GM21786 (cell line): Measurements from ENCODE around the gene GNG12.
A peak's percentile ranks its signal among the peaks of the same experiment; 100 is the strongest.
"Not testable (repeated sequence)": the region's sequence is repeated elsewhere in the genome, so short reads cannot be mapped to it uniquely, and the experiment has no call there.

Experiments
- ATAC-seq: cut with Tn5 transposase; IDR thresholded peaks from one replicate; pipeline ENCODE4 v1.9.1; 2021; ENCODE audit not compliant: unreplicated experiment

The GNG12 gene

DNA sequence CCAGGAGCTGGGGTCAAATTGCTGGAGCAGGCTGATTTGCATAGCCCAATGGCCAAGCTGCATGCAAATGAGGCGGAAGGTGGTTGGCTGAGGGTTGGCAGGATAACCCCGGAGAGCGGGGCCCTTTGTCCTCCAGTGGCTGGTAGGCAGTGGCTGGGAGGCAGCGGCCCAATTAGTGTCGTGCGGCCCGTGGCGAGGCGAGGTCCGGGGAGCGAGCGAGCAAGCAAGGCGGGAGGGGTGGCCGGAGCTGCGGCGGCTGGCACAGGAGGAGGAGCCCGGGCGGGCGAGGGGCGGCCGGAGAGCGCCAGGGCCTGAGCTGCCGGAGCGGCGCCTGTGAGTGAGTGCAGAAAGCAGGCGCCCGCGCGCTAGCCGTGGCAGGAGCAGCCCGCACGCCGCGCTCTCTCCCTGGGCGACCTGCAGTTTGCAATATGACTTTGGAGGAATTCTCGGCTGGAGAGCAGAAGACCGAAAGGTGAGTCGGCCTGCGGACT, 148.2 kb downstream of the GNG12 start, which contains the start of gene GADD45A:
GADD45A (plus strand) TSS at position 135 of the 491 bp plus-strand sequence; CDS start at position 429, 294 bp downstream.
- peak; percentile 86 for ATAC-seq

- ATAC-seq: no peak
Measured at GRCh38 chr1:67684526-67685066, 148.7 kb downstream of the GNG12 start.

- no peak for ATAC-seq
Measured at GRCh38 chr1:67683766-67684525, 149.3 kb downstream of the GNG12 start.

GRCh38 chr1:67683316-67683715, 150.0 kb downstream of the GNG12 start:
- ATAC-seq: no peak

DNA sequence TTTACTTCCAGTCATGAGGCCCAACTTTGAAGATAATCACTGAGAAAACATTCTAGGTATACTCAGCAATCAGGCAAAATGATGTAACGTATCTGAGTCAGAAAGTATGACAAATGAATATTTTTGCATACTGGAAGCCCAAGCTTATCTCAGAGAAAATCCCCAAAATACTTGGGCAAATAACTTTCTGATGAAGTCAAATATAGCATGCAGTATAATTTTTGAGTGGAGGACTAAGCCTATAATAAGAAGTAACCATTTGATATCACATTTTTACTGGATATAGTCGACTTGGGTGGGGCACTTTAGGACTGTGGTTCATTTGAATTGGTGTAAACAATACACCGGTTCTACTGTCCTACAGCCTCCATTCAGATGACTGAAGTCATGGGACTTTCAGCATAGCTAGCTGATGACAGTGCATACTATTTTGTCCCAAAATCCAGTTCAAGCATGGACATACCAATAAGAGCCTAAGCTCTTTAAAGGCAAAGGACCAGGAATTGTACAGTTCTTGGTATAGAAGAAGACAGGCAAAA, 150.5 kb downstream of the GNG12 start:
- ATAC-seq: no peak

DNA sequence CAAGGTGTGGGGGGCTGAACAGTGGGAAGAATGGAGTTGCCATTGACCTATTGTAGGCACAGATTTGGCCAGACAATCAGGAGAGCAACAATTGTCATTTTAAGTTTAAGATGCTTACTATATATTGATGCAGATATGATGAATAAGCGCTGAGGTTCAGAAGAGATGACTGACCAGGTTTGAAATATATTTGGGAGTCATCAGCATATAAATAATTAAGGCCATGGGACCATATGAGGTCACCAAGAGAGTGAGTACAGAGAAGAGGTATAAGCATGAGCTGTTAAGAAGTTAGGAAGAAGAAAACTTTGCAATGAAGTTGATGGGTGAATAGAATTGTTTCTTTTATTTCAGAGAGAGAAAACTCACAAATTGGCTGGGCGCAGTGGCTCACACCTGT, 152.8 kb downstream of the GNG12 start:
- no peak for ATAC-seq

GRCh38 chr1:67679691-67680090, 153.6 kb downstream of the GNG12 start:
- no peak for ATAC-seq

DNA sequence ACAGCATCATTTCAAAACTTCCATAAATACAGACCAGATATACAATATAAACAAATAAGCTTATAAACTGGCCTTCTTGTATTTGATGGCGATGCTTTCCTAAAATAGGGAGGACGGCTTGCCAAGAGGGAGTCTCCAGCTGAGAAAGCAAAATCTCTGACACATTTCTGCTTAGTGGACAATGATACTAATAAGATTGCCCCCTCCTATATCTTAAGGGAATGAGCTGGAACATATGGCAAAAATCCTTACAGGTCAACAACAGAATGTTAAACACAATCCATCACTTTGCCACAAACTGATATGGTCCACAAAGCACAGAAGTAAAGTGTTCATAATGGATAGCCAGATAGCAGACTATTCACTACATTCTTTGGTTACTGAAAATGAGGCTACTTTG, 155.3 kb downstream of the GNG12 start:
- ATAC-seq: no peak

DNA sequence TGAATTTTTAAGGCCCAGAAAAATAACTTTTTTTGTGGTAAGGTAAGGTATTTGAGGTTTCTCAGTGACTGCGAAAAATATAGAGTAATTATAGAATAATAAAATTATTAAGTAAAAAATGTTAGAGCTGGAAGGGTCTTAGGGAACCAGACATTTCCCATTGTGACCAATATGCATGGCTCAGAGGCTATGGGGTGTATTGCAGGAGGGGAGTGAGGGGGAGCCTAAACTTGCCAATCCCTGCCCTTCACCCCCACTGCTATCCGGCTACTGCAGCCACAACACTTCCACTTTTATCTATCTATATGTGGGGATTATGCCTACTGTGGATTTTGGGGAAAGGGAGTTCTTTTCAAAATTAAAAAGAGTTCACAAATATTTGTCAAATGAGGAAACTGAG, 155.9 kb downstream of the GNG12 start:
- no peak for ATAC-seq

- no peak for ATAC-seq
Measured at GRCh38 chr1:67676946-67677345, 156.3 kb downstream of the GNG12 start.

GRCh38 chr1:67676287-67676686, 157.0 kb downstream of the GNG12 start:
- ATAC-seq: no peak

DNA sequence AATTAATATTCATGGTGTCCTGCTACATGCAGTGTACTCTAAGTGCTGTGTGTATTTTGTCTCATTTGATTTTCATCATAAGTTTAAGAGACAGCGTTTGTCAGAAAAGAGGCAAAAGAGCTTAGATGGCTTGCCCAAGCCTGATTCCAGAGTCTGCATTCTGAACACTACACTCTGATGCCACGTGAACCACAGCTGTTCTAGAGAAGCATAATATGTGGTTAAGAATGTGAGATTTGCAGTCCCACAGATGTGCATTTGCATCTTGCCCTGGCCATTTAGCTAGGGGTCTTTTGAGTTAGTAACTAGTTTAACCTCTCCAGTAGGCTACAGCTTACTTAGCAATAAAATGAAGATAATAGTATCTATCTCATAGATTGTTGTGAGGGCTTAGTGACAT, 157.5 kb downstream of the GNG12 start:
- ATAC-seq: peak; percentile 82

- no peak for ATAC-seq
Measured at GRCh38 chr1:67674260-67675011, 158.8 kb downstream of the GNG12 start.

GRCh38 chr1:67673468-67674201, 159.6 kb downstream of the GNG12 start:
- ATAC-seq: no peak

- ATAC-seq: no peak
Measured at GRCh38 chr1:67672260-67672803, 160.9 kb downstream of the GNG12 start.

DNA sequence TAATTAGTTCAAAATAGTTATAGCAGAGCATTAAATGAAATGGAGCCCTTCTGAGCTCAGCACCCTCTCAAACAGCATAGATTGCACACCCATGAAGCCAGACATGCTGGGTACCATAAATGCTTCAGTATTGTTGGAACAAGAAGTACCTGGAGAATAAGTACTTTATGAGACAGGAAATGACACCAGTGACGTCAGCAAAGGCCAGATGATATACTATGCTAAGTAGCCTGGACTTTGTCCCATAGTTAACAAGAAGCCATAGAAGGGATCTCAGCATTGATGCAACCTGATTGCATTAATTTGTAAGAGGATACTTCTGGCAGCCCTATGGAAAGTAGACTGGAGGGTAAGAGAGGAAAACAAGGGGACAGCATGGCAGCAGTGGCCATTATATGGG, 164.6 kb downstream of the GNG12 start:
- ATAC-seq: no peak

GRCh38 chr1:67666636-67667035, 166.6 kb downstream of the GNG12 start:
- no peak for ATAC-seq

DNA sequence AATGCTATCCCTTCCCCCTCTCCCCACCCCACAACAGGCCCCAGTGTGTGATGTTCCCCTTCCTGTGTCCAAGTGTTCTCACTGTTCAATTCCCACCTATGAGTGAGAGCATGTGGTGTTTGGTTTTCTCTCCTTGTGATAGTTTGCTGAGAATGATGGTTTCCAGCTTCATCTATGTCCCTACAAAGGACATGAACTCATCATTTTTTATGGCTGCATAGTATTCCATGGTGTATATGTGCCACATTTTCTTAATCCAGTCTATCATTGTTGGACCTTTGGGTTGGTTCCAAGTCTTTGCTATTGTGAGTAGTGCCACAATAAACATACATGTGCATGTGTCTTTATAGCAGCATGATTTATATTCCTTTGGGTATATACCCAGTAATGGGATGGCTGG, 168.0 kb downstream of the GNG12 start:
- ATAC-seq: not testable (repeated sequence)

GRCh38 chr1:67664048-67664447, 169.2 kb downstream of the GNG12 start:
- no peak for ATAC-seq

GRCh38 chr1:67662884-67663283, 170.4 kb downstream of the GNG12 start:
- ATAC-seq: no peak

DNA sequence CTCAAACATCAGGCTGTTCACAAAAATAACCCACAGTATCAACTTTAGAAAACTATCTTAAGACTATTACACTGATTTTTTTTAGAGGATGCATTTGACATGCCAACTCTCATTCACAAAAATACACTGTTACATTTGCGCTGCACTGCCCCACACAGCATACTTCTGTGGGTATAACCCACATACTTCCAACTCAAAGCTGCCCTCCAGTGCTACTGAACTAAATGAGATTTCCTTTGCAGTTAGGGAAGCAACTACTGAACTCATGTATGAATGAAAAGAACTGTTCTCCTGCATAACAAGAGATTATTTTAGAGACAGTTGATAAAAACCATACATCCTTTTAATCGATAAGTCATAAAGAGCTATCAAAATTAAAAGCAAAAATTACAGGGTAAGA, 174.0 kb downstream of the GNG12 start:
- no peak for ATAC-seq
